ENCODE data around the gene CYP19A1.

GRCh38 chr15:51244423-51244869 lies 94.0 kb downstream of the CYP19A1 start:
- TF ChIP-seq CTCF (IDR thresholded peaks at IDR 0.05) (no peak), EZH2phosphoT487 (IDR thresholded peaks at IDR 0.05) (no peak), EZH2 (IDR thresholded peaks at IDR 0.05) (no peak)
